OCI-LY3 (cell line): ENCODE measurements around the gene KLHL5.
A peak's percentile ranks its signal among the peaks of the same experiment; 100 is the strongest.

Experiments used
- H2AFZ ChIP-seq: fragments of 200-600, 300-600 bp; shearing (Covaris generic); 2 replicates; pipeline ENCODE4 v1.6.0; 2014; ENCODE audit warnings: antibody characterized with exemption, low read depth, low read length
- H3K27ac ChIP-seq: fragments of 200-600, 300-600 bp; sonication (generic); 2 replicates; pipeline ENCODE4 v1.5.1; 2014; ENCODE audit warnings: mild to moderate bottlenecking, low read length, moderate library complexity, mixed read lengths
- H3K27me3 ChIP-seq: fragments of 200-600, 300-600 bp; sonication (generic); 2 replicates; pipeline ENCODE4 v1.6.1; 2014; ENCODE audit warnings: low read depth, low read length, mixed read lengths
- H3K36me3 ChIP-seq: fragments of 200-600, 300-600 bp; sonication (generic); replicated peaks from 2 replicates; pipeline ENCODE3; 2014; ENCODE audit warnings: low read depth, low read length, mixed read lengths
- H3K4me1 ChIP-seq: fragments of 300-600, 200-600 bp; sonication (generic); 2 replicates; pipeline ENCODE4 v1.6.1; 2014; ENCODE audit warnings: low read length, mixed read lengths
- H3K4me2 ChIP-seq: fragments of 200-600, 300-600 bp; sonication (generic); 2 replicates; pipeline ENCODE4 v1.6.1; 2014; ENCODE audit warnings: low read length, mixed read lengths
- H3K4me3 ChIP-seq: fragments of 300-600, 200-600 bp; sonication (generic); 2 replicates; pipeline ENCODE4 v1.5.1; 2014; ENCODE audit warnings: antibody characterized with exemption, mild to moderate bottlenecking, low read length, moderate library complexity
- H3K79me2 ChIP-seq: fragments of 300-600, 200-600 bp; shearing (Covaris generic); 2 replicates; pipeline ENCODE4 v1.6.1; 2014; ENCODE audit warnings: mild to moderate bottlenecking, low read length, mixed read lengths
- H3K9ac ChIP-seq: fragments of 300-600, 200-600 bp; shearing (Covaris generic); 2 replicates; pipeline ENCODE4 v1.6.0; 2014; ENCODE audit warnings: mild to moderate bottlenecking, low read length, moderate library complexity
- H3K9me3 ChIP-seq: fragments of 200-600, 300-600 bp; shearing (Covaris generic); 2 replicates; pipeline ENCODE4 v1.6.1; 2014; ENCODE audit warnings: low read length, mixed read lengths; ENCODE audit not compliant: insufficient read depth
- H4K20me1 ChIP-seq: fragments of 200-600, 300-600 bp; sonication (generic); 2 replicates; pipeline ENCODE4 v1.6.1; 2016; ENCODE audit warnings: low read length, mixed read lengths; ENCODE audit not compliant: insufficient read depth
- CTCF ChIP-seq: fragments of 200-600, 300-600 bp; sonication (generic); IDR thresholded peaks from 2 replicates; pipeline ENCODE4 v1.5.1; 2014; ENCODE audit warnings: antibody characterized with exemption, low read length, low read depth
- EZH2phosphoT487 ChIP-seq: fragments of 200-600 bp; shearing (Covaris generic); IDR thresholded peaks from 2 replicates; pipeline ENCODE4 v1.6.1; 2018; ENCODE audit warnings: antibody characterized with exemption, mixed run types, low read depth

KLHL5 gene

GRCh38 chr4:39053983-39054382 is 8.0 kb upstream of the KLHL5 start:
- H3K27me3 ChIP-seq: no peaks in the 10 kb centered on the region
- no peaks in the 10 kb centered on the region for H3K9me3 ChIP-seq
- peaks cover 5% of the 10 kb centered on the region for H3K36me3 ChIP-seq
- H4K20me1 ChIP-seq: peaks cover 26% of the 10 kb centered on the region; the same call in 1 of the 2 replicates
- H3K4me2 ChIP-seq: no peak overlapping the region
- H3K79me2 ChIP-seq: peaks cover 93% of the 10 kb centered on the region
- no peak overlapping the region for H3K27ac ChIP-seq
- H3K4me1 ChIP-seq: no peaks in the 10 kb centered on the region
- H2AFZ ChIP-seq: no peak overlapping the region
- H3K9ac ChIP-seq: no peak overlapping the region
- TF ChIP-seq CTCF (no peak), EZH2phosphoT487 (no peak)
- H3K4me3 ChIP-seq: no peak overlapping the region

GRCh38 chr4:39054497-39054896 is 7.5 kb upstream of the KLHL5 start:
- H3K36me3 ChIP-seq: peaks cover 3% of the 10 kb centered on the region
- no peak overlapping the region for H2AFZ ChIP-seq
- no peaks in the 10 kb centered on the region for H3K4me1 ChIP-seq
- no peak overlapping the region for H3K4me2 ChIP-seq
- no peaks in the 10 kb centered on the region for H3K9me3 ChIP-seq
- TF ChIP-seq EZH2phosphoT487: no peak
- no peak for TF ChIP-seq CTCF
- H4K20me1 ChIP-seq: peaks cover 26% of the 10 kb centered on the region; the same call in 1 of the 2 replicates
- H3K9ac ChIP-seq: no peak overlapping the region
- H3K4me3 ChIP-seq: no peak overlapping the region
- peaks cover 93% of the 10 kb centered on the region for H3K79me2 ChIP-seq
- no peak overlapping the region for H3K27ac ChIP-seq
- H3K27me3 ChIP-seq: no peaks in the 10 kb centered on the region

GRCh38 chr4:39056023-39056422 is 6.0 kb upstream of the KLHL5 start:
- Histone ChIP-seq H3K4me2 (no peak overlapping the region), H3K27ac (no peak overlapping the region), H2AFZ (no peak overlapping the region), H3K4me3 (no peak overlapping the region), H3K36me3 (peaks cover 3% of the 10 kb centered on the region), H3K79me2 (peaks cover 95% of the 10 kb centered on the region), H3K9me3 (no peaks in the 10 kb centered on the region), H3K9ac (no peak overlapping the region), H3K4me1 (no peaks in the 10 kb centered on the region), H4K20me1 (peaks cover 34% of the 10 kb centered on the region), H3K27me3 (no peaks in the 10 kb centered on the region)
- TF ChIP-seq CTCF (no peak), EZH2phosphoT487 (no peak)

GRCh38 chr4:39061457-39061856 is 575 bp upstream of the KLHL5 start:
- Histone ChIP-seq H3K27ac (no peak overlapping the region), H3K36me3 (no peaks in the 10 kb centered on the region), H3K9me3 (no peaks in the 10 kb centered on the region), H3K4me1 (peaks cover 3% of the 10 kb centered on the region; the same call in 1 of the 2 replicates), H2AFZ (no peak overlapping the region), H4K20me1 (peaks cover 17% of the 10 kb centered on the region), H3K79me2 (peaks cover 80% of the 10 kb centered on the region), H3K27me3 (no peaks in the 10 kb centered on the region), H3K9ac (no peak overlapping the region), H3K4me3 (no peak overlapping the region), H3K4me2 (no peak overlapping the region)
- TF ChIP-seq CTCF: peak; percentile 24
- no peak for TF ChIP-seq EZH2phosphoT487
